ENCODE measurements around the gene KIAA0753.

KIAA0753 gene

DNA sequence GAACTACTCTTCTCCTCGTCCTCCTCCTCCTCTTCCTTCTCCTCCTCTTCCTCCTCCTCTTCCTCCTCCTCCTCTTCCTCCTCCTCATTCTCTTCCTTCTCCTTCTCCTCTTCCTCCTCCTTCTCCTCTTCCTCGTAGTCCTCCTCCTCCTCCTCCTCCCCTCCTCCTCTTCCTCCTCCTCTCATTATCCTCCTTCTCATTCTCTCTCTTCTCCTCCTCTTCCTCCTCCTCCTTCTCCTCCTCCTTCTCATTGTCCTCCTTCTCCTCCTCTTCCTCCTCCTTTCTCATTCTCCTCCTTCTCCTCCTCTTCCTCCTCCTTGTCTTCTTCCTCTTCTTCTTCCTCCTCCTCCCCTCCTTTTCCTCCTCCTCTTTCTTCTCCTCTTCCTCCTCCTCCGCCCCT, 80.0 kb downstream of the KIAA0753 start:
- DNase-seq (ENCODE audit: low spot score in 2 of 2): no peak
- Mint-ChIP-seq H3K36me3 (no peaks in the 10 kb centered on the region), H3K27ac (no peak overlapping the region), H3K9me3 (no peaks in the 10 kb centered on the region), H3K4me3 (no peak overlapping the region), H3K4me1 (peaks cover 7% of the 10 kb centered on the region)
- ATAC-seq: no peak

DNA sequence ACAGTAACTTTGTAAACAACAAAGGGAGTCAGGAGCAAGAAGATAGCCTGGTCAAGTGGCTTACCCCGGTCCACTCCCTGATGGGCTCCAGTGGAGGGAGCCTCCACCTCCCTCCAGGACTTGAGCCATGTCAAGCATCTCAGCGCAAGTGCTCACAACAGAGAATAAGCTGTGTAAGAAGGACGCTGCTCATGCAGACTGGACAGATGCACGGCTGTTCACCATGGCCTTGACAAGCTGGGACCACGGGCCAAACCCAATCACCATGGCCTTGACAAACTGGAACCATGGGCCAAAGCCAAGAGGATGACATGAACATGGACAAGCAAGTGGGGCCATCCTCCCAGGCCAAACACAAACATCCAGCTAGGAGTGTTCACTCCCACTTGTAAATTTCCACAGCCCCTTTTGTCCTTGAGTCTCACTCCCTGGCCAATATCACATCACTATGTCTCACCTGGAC, 80.7 kb downstream of the KIAA0753 start:
- peaks cover 14% of the 10 kb centered on the region for H3K4me1 Mint-ChIP-seq

DNA sequence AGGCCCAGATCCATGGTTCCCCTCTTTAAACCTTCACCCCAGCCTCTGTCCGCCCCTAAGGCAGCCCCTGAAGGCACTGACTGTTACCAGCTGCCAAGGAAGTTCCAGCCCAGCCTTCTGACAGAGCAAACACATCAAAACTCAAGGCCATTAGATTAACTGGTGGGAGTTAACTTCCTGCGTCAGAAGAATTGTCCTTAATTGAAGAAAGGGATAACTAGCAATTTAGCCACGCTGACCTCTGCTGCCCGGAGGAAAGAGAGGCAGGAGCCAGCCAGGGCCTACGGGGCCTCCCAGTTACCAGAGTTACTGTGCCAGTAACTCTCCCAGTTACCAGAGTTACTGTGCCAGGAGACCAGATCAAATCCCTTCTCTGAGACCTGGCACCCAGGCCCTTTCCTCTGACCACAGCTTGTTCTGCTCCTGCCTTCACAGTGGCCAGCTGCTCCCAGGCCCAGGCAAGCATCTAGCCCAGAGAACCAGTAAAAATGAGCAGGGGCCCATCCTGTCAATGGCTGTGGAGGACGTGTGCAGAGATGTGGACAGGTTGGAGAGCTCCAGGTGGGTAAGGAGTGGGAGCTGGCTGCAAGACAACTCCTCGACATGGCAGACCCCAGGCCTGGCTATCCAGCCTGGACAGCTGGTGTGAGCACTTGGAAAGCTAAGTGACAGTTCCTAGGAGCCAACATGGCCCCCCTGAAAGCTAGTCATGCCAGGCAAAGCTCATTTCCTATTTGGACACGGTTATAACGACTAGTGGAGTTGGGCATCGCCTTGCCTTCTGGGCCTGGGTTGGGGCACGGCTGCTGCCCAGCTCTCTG, 81.4 kb downstream of the KIAA0753 start:
- Mint-ChIP-seq H3K4me3 (no peak overlapping the region), H3K27ac (no peak overlapping the region), H3K36me3 (no peaks in the 10 kb centered on the region), H3K9me3 (no peaks in the 10 kb centered on the region), H3K4me1 (peaks cover 17% of the 10 kb centered on the region)
- DNase-seq (ENCODE audit: low spot score in 2 of 2): no peak
- ATAC-seq: no peak

More for the DNA sequence above, 80.7 kb downstream of the KIAA0753 start:
- DNase-seq (ENCODE audit: low spot score in 2 of 2) (no peak), ATAC-seq (no peak)
- no peaks in the 10 kb centered on the region for H3K36me3 Mint-ChIP-seq
- no peak overlapping the region for H3K27ac Mint-ChIP-seq
- no peaks in the 10 kb centered on the region for H3K9me3 Mint-ChIP-seq
- H3K4me3 Mint-ChIP-seq: no peak overlapping the region

DNA sequence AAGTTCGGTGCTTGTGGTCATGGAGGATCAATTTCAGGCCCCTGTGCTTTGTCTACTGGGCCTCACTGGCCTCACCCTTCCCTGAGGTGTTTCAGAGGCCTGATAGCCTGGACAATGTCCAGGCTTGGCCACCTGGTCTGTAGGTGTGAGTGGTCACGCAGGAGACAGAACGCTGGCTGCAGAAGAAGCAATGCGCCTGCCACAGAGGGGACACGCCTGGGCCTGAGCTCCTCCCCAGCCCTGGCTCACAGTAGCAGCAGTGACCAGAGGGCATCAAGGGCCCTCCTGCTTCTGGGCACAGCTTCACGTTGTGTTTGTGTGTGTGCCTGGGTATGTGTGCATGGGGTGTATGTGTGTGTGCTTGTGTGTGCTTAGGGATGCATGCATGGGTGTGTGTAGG, 82.2 kb downstream of the KIAA0753 start:
- DNase-seq (ENCODE audit: low spot score in 2 of 2): no peak

DNA sequence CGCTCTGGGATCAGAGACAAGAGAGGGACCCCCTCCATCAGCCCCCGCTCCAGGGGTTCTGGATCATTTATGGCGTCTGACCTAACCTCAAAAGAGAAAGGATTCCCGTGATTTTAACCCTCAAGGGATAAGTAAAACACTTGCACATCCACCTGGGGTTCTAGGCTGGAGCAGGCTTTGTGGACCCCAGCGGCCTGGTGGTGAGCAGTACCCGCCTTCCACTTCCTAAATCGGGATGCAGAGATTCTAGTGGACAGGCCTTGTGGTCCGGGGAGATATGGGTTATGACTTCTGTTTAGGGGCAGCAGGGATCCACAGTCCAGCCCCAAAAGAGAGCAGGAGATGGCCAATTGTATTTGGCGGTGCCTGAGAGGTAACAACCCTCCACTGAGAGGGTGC, 83.5 kb downstream of the KIAA0753 start:
- Mint-ChIP-seq H3K4me3 (peak overlapping the region; percentile 34), H3K36me3 (no peaks in the 10 kb centered on the region), H3K9me3 (no peaks in the 10 kb centered on the region), H3K27ac (no peak overlapping the region), H3K4me1 (peaks cover 17% of the 10 kb centered on the region)
- ATAC-seq (no peak), DNase-seq (ENCODE audit: low spot score in 2 of 2) (no peak)

More for the DNA sequence above, 82.2 kb downstream of the KIAA0753 start:
- Mint-ChIP-seq H3K36me3 (no peaks in the 10 kb centered on the region), H3K9me3 (no peaks in the 10 kb centered on the region), H3K4me3 (no peak overlapping the region), H3K4me1 (peaks cover 17% of the 10 kb centered on the region), H3K27ac (no peak overlapping the region)
- ATAC-seq: no peak

DNA sequence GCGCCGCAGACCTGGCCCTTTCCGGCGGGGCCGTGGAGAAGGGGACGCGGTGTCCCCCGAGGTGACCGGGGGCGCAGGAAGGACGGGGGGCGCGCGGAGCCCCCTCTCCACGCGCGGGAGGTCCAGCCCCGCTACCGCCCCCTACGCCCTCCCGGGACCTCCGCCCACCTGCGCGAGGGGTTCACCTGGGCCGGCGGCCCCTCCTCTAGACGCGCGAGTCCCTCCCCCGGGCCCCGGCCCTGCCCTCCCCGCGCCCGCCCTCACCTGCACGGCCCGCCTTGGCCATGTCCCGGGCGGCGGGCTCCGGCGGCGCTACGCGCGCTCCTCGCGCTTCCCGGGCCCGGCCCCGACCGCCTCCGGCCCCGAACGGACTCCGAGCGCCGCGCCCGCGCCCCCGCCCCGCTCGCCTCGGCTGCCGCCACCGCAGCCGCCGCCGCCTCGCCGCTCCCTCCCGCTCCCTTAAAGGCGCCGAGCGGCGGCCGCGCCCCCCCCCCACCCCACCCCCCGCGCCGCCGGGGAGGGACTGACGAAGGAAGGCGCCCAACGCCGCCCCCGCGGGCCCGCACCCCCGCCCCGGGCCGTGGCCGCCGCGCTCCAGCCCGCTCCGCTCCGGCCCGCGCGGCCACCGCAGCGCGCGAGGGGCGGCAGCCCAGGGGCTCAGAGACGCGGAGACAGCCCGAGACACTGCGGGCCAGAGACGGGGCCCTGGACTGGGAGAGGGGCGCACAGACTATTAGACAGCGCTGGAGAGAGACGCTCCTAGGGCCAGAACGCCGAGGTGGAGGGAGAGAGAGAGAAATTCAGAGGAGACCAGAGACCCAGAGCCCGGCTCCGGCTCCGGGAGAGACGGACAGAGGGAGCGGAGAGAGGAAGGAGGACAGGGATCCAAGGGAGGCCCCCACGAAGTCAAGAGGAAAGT, 84.1 kb downstream of the KIAA0753 start, which contains the start of gene PITPNM3:
Gene PITPNM3 (minus strand): TSS at position 435 of the 919 bp plus-strand sequence. CDS start 149 bp downstream, at position 286.
- ATAC-seq: no peak
- no peak for DNase-seq (ENCODE audit: low spot score in 2 of 2)
- H3K9me3 Mint-ChIP-seq: no peaks in the 10 kb centered on the region
- H3K4me3 Mint-ChIP-seq: peak within 1 kb of the TSS; percentile 62
- no peaks in the 10 kb centered on the region for H3K36me3 Mint-ChIP-seq
- peaks cover 17% of the 10 kb centered on the region for H3K4me1 Mint-ChIP-seq
- no peak within 1 kb of the TSS for H3K27ac Mint-ChIP-seq

DNA sequence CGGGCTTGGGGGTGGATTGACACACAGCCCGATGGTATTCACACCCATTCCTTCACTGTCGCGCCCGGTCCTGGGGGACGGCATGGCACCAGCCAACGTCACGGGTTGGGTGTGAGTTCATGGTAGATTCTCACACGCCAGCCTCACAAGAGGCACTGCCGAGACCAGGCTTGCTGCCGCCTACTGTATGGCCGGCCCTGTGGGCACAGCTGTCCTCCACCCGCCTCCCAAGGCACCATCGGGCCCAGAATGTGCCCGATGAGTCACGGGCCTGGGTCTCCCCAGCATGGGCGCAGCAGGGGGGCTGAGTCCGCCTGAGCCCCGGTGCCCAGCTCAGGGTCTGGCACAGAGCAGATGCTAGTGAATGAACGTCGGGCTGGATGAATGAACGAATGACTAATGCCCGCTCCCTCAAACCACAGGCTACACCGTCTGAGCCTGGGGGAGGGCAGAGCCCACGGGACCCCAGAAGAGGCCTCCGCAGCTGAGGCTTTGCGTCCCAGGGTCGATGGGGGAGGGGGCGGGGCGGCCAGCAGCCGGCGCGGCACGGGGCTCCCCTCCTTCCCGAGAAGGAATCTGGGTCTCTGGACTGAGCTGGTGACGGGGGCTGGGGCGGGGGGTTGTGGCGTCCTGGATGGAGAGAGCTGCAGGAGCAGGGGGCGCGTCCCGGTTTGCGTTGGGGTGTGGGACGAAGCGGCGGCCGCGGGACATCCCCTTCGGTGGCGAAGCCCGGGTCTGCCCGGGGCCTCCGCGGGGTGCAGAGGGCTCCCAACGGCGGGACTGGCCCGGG, 85.0 kb downstream of the KIAA0753 start:
- Mint-ChIP-seq H3K4me1 (peaks cover 17% of the 10 kb centered on the region), H3K4me3 (peak overlapping the region; percentile 62), H3K27ac (no peak overlapping the region), H3K9me3 (no peaks in the 10 kb centered on the region), H3K36me3 (no peaks in the 10 kb centered on the region)
- DNase-seq (ENCODE audit: low spot score in 2 of 2) (no peak), ATAC-seq (peak; percentile 80)

DNA sequence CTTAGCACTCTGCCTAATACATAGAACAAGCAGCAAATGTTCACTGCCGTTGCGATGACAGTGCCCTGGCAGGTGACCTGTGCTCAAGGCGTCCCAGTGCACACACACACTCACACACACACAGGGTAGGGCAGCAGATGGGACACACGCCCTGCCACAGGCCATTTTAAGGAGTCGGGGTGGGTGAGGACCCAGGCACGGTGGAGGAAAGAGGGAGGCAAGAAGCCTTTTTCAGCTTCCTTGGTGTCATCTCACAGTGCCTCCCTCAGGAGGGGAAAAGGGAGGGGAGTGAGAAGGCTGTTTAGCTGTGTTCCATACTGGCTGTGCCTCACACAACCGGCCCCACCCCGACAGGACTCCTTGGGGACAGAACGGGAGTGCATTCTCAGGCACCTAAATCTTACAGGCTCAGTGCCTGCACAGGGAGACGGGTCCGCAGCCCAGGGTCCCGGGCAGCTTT, 85.6 kb downstream of the KIAA0753 start:
- DNase-seq (ENCODE audit: low spot score in 2 of 2) (no peak), ATAC-seq (no peak)
- Mint-ChIP-seq H3K36me3 (no peaks in the 10 kb centered on the region), H3K9me3 (no peaks in the 10 kb centered on the region), H3K27ac (no peak overlapping the region), H3K4me1 (peaks cover 17% of the 10 kb centered on the region), H3K4me3 (peak overlapping the region; percentile 62)

DNA sequence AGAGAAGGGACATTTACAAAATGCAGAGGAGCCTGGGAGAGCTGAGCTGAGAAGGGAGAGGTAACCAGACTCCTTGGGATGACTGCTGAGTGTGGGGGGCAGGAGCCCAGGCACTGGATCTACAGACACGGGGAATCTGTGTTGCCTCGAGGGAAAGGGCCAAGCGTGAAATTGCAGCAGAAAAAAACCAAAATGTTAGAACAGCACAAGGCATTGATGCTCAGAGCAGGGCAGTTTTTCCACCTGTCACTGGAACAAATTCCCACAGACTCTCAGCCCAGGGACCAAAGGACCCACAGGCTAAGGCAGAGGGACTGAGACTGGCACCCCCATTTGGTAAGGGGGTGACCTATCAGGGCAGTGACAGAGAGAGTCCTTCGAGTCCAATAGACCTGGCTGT, 86.2 kb downstream of the KIAA0753 start:
- DNase-seq (ENCODE audit: low spot score in 2 of 2) (no peak), ATAC-seq (no peak)
- Mint-ChIP-seq H3K9me3 (no peaks in the 10 kb centered on the region), H3K4me3 (no peak overlapping the region), H3K27ac (no peak overlapping the region), H3K36me3 (no peaks in the 10 kb centered on the region), H3K4me1 (peaks cover 18% of the 10 kb centered on the region)

DNA sequence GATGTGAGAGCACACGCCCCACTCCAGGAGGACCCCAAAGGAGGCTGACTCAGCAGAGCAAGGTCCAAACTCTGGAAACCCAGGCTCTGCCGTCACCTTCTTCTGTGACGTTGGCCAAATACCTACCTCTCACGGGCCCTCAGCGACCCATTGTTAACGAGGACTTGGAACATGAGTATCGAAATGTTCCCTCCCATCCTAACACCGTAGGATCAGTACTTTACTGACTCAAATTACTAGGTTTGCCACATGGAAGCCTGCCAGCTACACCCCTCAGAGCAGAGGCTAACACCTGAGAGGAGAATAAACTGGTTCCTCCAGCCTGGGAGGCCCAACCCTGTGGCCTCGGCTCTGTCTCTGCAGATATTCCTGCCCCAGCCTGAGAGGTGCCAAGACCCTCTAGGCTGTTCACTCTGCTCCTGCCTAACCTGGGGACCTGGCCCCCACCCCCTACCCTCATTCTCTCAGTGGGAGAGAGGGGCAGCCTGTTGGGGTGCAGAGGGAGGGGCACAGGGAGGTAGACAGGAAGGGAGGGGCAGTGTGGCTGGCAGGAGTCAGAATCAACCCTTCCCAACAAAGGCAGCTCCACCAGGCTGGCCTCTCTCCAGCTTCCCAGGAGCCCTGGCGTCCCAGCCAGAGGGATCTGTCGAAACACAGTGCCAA, 88.5 kb downstream of the KIAA0753 start:
- Mint-ChIP-seq H3K4me3 (no peak overlapping the region), H3K36me3 (no peaks in the 10 kb centered on the region), H3K4me1 (peaks cover 30% of the 10 kb centered on the region), H3K9me3 (no peaks in the 10 kb centered on the region), H3K27ac (no peak overlapping the region)
- ATAC-seq (no peak), DNase-seq (ENCODE audit: low spot score in 2 of 2) (no peak)

DNA sequence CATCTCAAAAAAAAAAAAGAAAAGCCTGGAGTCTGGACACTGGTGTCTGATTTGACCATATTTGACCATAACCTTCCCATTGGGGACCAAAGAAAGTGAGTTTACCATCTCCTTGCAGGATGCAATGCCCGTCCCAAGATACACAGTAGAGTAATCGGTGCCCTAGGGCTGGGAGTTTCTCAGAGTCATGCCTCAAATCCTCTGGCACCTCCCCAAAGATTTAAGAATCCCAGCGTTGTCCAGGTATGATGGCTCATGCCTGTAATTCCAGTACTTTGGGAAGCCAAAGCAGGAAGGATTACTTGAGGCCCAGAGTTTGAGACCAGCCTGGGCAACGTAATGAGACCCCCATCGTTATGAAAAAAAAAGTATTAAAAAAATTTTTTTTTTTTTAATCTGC, 89.2 kb downstream of the KIAA0753 start:
- Mint-ChIP-seq H3K36me3 (no peaks in the 10 kb centered on the region), H3K9me3 (no peaks in the 10 kb centered on the region), H3K4me1 (peaks cover 26% of the 10 kb centered on the region), H3K27ac (no peak overlapping the region), H3K4me3 (no peak overlapping the region)
- ATAC-seq (no peak), DNase-seq (ENCODE audit: low spot score in 2 of 2) (no peak)

DNA sequence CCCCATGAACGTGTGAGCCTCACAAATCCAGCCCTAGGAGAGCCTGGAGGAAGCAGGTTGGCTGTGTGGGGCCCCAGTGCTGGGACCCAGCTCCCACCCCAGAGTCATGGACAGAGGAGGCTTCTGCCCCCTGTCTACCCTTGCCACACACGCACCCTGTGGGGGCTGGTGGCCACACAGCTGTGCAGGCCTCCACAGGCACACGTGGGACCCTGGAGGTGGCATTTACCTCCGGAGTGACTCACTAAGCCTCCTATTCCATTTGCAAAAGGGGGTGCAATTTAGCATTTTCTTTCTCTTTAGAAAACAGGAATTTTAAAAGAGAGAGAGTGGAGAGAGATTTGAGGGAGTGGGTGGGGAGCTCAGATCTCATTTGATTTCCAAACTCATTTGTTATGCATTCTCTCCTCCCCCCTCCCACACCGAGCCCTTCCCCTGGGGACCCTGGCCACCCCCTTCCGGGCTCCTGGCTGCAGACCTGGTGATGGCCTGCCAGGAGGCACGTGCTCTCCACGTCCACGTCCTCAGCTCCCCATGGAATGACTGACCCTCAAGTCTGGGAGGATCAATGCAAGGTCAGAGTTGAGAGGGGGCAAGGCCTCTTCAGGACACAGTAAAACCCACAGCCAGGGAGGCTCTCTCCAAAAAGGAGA, 91.0 kb downstream of the KIAA0753 start:
- peak overlapping the region; percentile 60 for H3K27ac Mint-ChIP-seq

DNA sequence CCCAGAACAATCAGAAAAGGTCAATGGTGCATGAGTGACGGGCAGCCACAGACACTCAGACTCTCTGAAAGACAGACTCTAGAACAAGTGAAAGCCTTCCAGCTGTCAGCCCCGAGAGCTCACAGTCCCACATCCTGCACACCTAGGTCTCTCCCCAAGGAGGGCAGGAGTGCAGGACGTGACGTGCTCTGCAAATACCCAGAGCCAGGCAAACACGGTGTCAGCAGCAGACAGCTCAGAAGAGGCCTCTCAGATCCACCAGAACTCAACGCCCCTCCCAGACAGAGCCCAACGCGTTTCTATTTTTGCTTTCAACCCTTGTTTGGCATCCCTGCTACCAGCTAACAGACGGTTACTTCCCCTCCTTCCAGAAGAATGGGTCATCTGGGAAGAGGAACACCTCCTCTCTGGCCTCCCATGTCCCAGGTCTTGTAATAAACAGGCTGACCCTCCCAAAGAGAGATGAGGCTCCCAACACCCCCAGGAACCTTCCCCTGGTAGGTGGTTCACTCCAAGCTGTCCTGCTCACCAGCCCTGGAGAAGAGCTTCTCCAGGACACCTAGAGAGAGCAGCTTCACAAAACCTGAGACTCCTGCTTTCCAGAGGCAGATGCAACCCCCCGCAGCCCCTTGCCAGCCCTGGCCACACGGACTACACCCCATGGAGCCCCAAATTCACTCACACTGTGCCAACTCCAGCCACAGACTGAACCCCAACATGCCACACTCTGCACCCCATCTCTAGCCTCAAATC, 91.8 kb downstream of the KIAA0753 start:
- Mint-ChIP-seq H3K4me1 (peaks cover 15% of the 10 kb centered on the region), H3K27ac (peak overlapping the region; percentile 60), H3K36me3 (peaks cover 10% of the 10 kb centered on the region), H3K4me3 (peak overlapping the region; percentile 27), H3K9me3 (no peaks in the 10 kb centered on the region)
- DNase-seq (ENCODE audit: low spot score in 2 of 2): no peak
- peak; percentile 82 for ATAC-seq

More for the DNA sequence above, 91.0 kb downstream of the KIAA0753 start:
- H3K36me3 Mint-ChIP-seq: peaks cover 10% of the 10 kb centered on the region
- no peak overlapping the region for H3K4me3 Mint-ChIP-seq
- DNase-seq (ENCODE audit: low spot score in 2 of 2): no peak
- H3K9me3 Mint-ChIP-seq: no peaks in the 10 kb centered on the region
- H3K4me1 Mint-ChIP-seq: peaks cover 15% of the 10 kb centered on the region
- ATAC-seq: no peak
